Left ventricle myocardium inferior (tissue), 1 donor: ENCODE measurements around the gene EPN1. TPM values are rescaled to one million over a fixed set of nuclear protein-coding genes. Genes with fewer than 3 reads are reported as not detected.

Source experiments
- DNase-seq: peaks from one replicate; pipeline ENCODE4 v3.0.0-alpha.2; 2020
- H3K27ac ChIP-seq: fragments of 200-600 bp; replicated peaks from 2 replicates; pipeline ENCODE4 v1.8.0; 2021
- H3K27me3 ChIP-seq: fragments of 200-600 bp; 2 replicates; pipeline ENCODE4 v1.8.0; 2021; ENCODE audit warnings: low read depth
- H3K36me3 ChIP-seq: fragments of 200-600 bp; 2 replicates; pipeline ENCODE4 v1.8.0; 2021
- H3K4me1 ChIP-seq: fragments of 200-600 bp; 2 replicates; pipeline ENCODE4 v1.8.0; 2021
- H3K4me3 ChIP-seq: fragments of 200-600 bp; 2 replicates; pipeline ENCODE4 v1.8.0; 2021; ENCODE audit warnings: mild to moderate bottlenecking, moderate library complexity
- H3K9me3 ChIP-seq: fragments of 200-600 bp; replicated peaks from 2 replicates; pipeline ENCODE4 v1.8.0; 2021
- intact Hi-C: fragments of 100-400 bp; cut with micrococcal nuclease; formaldehyde crosslinking; loops from one replicate; pipeline ENCODE4 v1.11.0; 2022
- total RNA-seq: library from RNA; stranded (reverse); fragmentation: NEBNext Ultra II Directional; extraction: Animal tissue kit (Norgen Biotek cat#: 25700); gene quantifications from one replicate; pipeline ENCODE4 v1.2.1, GENCODE V29; 2021
- TF ChIP-seq, protein P1 (sequence below): fragments of 200-600 bp; IDR thresholded peaks from 2 replicates; pipeline ENCODE4 v1.8.0; 2021; ENCODE audit warnings: antibody characterized with exemption, mild to moderate bottlenecking, borderline replicate concordance
- donor health status: DM: no; HTN: yes; CAD: no; lungs with severe emphysema.

The EPN1 gene
- total RNA-seq, 1 donor from 2014 or later, result 205 TPM

DNA sequence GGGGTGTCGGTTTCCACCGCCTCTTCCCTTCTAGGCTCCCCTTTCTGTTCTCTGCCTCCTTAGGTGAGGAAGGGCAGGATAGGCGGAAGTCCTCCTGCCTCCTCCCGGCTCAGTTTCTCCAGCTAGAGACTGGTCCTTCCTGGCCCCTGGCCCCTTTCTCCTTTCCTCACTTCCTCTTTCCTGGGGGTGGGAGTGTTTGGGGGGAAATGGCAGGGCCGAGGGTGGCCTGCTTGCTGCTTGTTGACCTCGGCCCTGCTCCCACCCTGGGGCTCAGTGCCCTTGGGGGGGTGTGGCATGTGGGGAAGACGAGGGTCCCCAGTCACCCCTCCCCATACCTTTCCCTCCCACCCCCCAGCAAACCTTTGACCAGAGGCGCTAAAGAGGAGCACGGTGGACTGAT is 15.2 kb upstream of the EPN1 start:
- no peak overlapping the region for H3K27ac ChIP-seq
- intact Hi-C loops, result no loop called here
- no peak overlapping the region for H3K4me3 ChIP-seq
- H3K27me3 ChIP-seq, result no peaks in the 10 kb centered on the region
- peaks cover 57% of the 10 kb centered on the region for H3K4me1 ChIP-seq
- peaks cover 56% of the 10 kb centered on the region for H3K36me3 ChIP-seq
- DNase-seq, result no peak
- TF ChIP-seq, protein P1, sequence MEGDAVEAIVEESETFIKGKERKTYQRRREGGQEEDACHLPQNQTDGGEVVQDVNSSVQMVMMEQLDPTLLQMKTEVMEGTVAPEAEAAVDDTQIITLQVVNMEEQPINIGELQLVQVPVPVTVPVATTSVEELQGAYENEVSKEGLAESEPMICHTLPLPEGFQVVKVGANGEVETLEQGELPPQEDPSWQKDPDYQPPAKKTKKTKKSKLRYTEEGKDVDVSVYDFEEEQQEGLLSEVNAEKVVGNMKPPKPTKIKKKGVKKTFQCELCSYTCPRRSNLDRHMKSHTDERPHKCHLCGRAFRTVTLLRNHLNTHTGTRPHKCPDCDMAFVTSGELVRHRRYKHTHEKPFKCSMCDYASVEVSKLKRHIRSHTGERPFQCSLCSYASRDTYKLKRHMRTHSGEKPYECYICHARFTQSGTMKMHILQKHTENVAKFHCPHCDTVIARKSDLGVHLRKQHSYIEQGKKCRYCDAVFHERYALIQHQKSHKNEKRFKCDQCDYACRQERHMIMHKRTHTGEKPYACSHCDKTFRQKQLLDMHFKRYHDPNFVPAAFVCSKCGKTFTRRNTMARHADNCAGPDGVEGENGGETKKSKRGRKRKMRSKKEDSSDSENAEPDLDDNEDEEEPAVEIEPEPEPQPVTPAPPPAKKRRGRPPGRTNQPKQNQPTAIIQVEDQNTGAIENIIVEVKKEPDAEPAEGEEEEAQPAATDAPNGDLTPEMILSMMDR, result no peak
- no peaks in the 10 kb centered on the region for H3K9me3 ChIP-seq

DNA sequence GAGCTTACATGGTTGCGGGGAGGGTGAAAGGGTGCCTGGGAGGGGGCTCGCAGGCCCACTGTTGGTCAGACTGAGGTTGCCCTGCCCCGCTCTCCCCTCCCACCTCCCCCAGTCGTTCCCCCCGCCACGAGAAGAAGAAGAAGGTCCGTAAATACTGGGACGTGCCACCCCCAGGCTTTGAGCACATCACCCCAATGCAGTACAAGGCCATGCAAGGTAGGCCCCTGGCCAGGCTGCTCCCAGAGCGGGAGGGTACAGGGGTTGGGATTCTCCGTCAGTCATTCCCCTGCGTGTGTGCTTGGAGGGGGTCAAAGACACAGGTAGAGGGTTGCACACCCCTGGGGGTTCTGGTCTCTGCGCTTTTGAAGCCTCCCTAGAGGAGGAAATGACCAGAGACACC is 14.6 kb upstream of the EPN1 start:
- H3K9me3 ChIP-seq, result no peaks in the 10 kb centered on the region
- no peak for DNase-seq
- H3K27me3 ChIP-seq, result no peaks in the 10 kb centered on the region
- H3K4me3 ChIP-seq, result no peak overlapping the region
- peaks cover 59% of the 10 kb centered on the region for H3K36me3 ChIP-seq
- TF ChIP-seq, protein P1, result no peak
- no peak overlapping the region for H3K27ac ChIP-seq
- intact Hi-C loops, result no loop called here
- peaks cover 52% of the 10 kb centered on the region for H3K4me1 ChIP-seq

DNA sequence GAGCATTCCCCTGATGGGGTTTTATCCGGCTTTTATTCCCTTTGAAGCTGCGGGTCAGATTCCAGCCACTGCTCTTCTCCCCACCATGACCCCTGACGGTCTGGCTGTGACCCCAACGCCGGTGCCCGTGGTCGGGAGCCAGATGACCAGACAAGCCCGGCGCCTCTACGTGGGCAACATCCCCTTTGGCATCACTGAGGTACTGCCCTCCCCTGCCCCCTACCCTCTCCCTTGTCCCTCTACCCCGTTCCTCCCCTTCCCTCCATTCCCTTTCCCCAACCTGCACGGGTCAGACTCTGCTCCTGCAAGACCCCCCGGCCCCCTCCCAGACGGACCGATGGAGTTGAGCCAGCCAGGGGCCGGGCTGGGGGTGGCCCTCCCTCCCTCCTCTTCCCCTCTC is 14.0 kb upstream of the EPN1 start:
- DNase-seq, result no peak
- Histone ChIP-seq H3K4me1 (peaks cover 46% of the 10 kb centered on the region), H3K9me3 (no peaks in the 10 kb centered on the region), H3K27ac (no peak overlapping the region), H3K4me3 (no peak overlapping the region), H3K27me3 (no peaks in the 10 kb centered on the region), H3K36me3 (peaks cover 65% of the 10 kb centered on the region)
- intact Hi-C loops, result no loop called here
- TF ChIP-seq, protein P1, result no peak

DNA sequence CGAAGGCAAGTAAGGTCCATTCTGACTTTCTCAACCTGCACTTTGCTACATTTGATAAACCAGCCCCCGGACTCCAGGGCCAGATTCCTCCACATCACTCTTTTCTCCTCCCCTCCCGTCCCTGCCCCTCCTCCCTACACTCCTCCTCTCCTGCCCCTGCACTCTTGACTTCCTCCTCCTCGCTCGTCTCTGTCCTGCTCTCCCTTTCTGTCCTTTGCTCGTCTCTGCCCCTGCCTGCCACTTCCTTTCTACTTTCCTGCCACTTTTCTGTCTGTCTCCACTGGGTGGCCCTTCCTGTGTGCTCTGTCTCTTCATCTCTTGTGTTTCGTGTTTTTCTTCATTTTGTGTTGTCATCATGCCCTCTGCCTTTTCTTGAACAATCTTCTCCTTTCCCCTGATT is 13.2 kb upstream of the EPN1 start:
- no peak overlapping the region for H3K27ac ChIP-seq
- TF ChIP-seq, protein P1, result no peak
- no peak overlapping the region for H3K4me3 ChIP-seq
- DNase-seq, result no peak
- H3K27me3 ChIP-seq, result no peaks in the 10 kb centered on the region
- peaks cover 74% of the 10 kb centered on the region for H3K36me3 ChIP-seq
- intact Hi-C loops, result no loop called here
- H3K4me1 ChIP-seq, result peaks cover 40% of the 10 kb centered on the region
- no peaks in the 10 kb centered on the region for H3K9me3 ChIP-seq

DNA sequence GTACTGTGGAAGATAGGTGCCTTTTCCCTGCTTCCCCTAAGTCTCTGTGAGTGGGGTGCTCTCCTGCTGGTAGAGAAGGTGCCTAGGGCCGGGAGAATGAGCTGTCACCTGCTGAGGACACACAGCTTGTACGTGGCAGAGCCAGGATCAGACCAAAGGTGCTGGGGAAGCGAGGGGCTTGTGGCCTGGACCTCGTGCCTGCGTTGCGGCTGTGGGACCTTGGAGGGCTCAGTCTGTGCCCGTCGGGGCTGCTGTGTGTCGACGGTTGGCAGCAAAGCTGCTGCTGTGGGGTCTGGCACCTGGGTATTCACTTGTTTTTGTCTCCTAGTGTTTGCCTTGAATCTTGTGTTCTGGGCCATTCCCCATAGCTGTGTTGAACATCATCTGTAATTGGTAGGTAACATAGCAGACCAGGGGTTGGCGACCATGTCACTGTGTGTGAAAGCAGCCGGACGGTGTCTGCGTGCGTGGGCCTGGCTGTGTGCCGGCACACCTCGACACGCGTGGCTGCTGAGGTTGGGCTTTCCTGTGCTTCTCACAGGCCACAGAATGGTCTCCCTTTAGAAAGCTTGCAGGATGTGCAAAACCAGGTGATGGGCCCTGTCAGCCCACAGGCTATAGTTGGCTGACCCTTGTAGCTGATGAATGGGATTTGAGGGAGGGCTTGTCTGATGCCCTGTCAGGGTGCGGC is 11.0 kb upstream of the EPN1 start:
- no peak for DNase-seq
- intact Hi-C loops, result no loop called here
- Histone ChIP-seq H3K27me3 (no peaks in the 10 kb centered on the region), H3K4me3 (no peak overlapping the region), H3K27ac (no peak overlapping the region), H3K4me1 (peaks cover 33% of the 10 kb centered on the region), H3K9me3 (no peaks in the 10 kb centered on the region), H3K36me3 (peaks cover 92% of the 10 kb centered on the region)
- TF ChIP-seq, protein P1, result no peak
